Body of pancreas (tissue), 4 donors: ENCODE measurements around the gene LCE3E. TPM values are rescaled to one million over a fixed set of nuclear protein-coding genes. Genes with fewer than 3 reads are reported as not detected.

ENCODE experiments used
- ATAC-seq: fragments of 150-250 bp; one replicate; pipeline ENCODE4 v1.9.1; 2016
- DNase-seq, 4 donors: peaks; one replicate each; pipeline ENCODE4 v3.0.0-alpha.2; 2019
- H3K27ac ChIP-seq, 4 donors: fragments of 200-600 bp; sonication (generic); 1 replicate in 3 of 4; 2 replicates in 1 of 4; pipeline versions ENCODE4 v1.5.1 to v1.6.1; 2016 to 2019; ENCODE audit warnings: mild to moderate bottlenecking in 1 of 4, mixed read lengths in 1 of 4, moderate library complexity in 1 of 4
- H3K27me3 ChIP-seq, 2 donors: fragments of 200-600 bp; sonication (generic); one replicate each; pipeline ENCODE4 v1.6.0; 2016; ENCODE audit warnings: mild to moderate bottlenecking in 1 of 2
- H3K36me3 ChIP-seq, 2 donors: fragments of 200-600 bp; sonication (generic); replicated peaks in 1 of 2; 2 replicates each; pipeline ENCODE4 v1.5.1; 2016; ENCODE audit warnings: low read depth in 2 of 2; ENCODE audit not compliant: insufficient read depth in 1 of 2
- H3K4me1 ChIP-seq: fragments of 200-600 bp; sonication (generic); one replicate; pipeline ENCODE4 v1.6.0; 2016
- H3K4me3 ChIP-seq, 2 donors: fragments of 200-600 bp; sonication (generic); 1 replicate in 1 of 2; 2 replicates in 1 of 2; pipeline ENCODE4 v1.5.1; 2016 to 2019
- H3K9me3 ChIP-seq, 3 donors: fragments of 200-600 bp; sonication (generic); 1 replicate in 2 of 3; 2 replicates in 1 of 3; pipeline ENCODE4 v1.5.1; 2016
- CTCF ChIP-seq, 7 experiments: fragments of 450-650 bp in 4 of 7; fragments of 200-600 bp in 3 of 7; sonication (generic) in 3 of 7; IDR thresholded peaks; one replicate each; pipeline ENCODE4 v1.5.1; 2016 to 2019; ENCODE audit warnings: antibody characterized with exemption in 7 of 7
- POLR2A ChIP-seq, 3 donors: fragments of 450-650 bp; IDR thresholded peaks; one replicate each; pipeline ENCODE4 v1.6.1; 2016; ENCODE audit warnings: antibody characterized with exemption in 3 of 3, mild to moderate bottlenecking in 2 of 3
- WGBS, 2 donors: methylation state at CpG; one replicate each; pipeline ENCODE4 v1.1.5; 2017; 5-methylcytosine and 5-hydroxymethylcytosine counted together
- intact Hi-C: fragments of 100-400 bp; cut with DNase I; formaldehyde crosslinking; loops from one replicate; pipeline ENCODE4 v1.15.1; 2023
- total RNA-seq, 2 donors: library from RNA; depleted of rRNA; stranded (reverse); fragments of >200 nt; gene quantifications; one replicate each; pipeline ENCODE4 v1.1.0, GENCODE V29; 2016

Gene LCE3E
- total RNA-seq, 2 donors from 2014 or later = not detected

GRCh38 chr1:152537496-152537895, 29.1 kb downstream of the LCE3E start:
- 17 to 38% methylated on average over 4 of the region's 4 CpGs for WGBS, 2 donors
- TF ChIP-seq POLR2A (IDR thresholded peaks at IDR 0.05) (no peak), CTCF (IDR thresholded peaks at IDR 0.05) (no peak)
- H3K27me3 ChIP-seq = no peaks in the 10 kb centered on the region
- ATAC-seq (no peak), DNase-seq (no peak)
- no peak overlapping the region for H3K27ac ChIP-seq
- H3K4me1 ChIP-seq = no peaks in the 10 kb centered on the region
- no peaks in the 10 kb centered on the region for H3K9me3 ChIP-seq
- no peak overlapping the region for H3K4me3 ChIP-seq
- no peaks in the 10 kb centered on the region for H3K36me3 ChIP-seq
- intact Hi-C loops = no loop called here

GRCh38 chr1:152535774-152536173, 30.8 kb downstream of the LCE3E start:
- intact Hi-C loops = no loop called here
- 40 to 53% methylated on average over 3 of the region's 3 CpGs for WGBS, 2 donors

GRCh38 chr1:152533327-152533938, 33.1 kb downstream of the LCE3E start:
- no peak overlapping the region for H3K4me3 ChIP-seq
- no peaks in the 10 kb centered on the region for H3K36me3 ChIP-seq
- H3K27me3 ChIP-seq = no peaks in the 10 kb centered on the region
- TF ChIP-seq POLR2A (IDR thresholded peaks at IDR 0.05) = no peak
- TF ChIP-seq CTCF (IDR thresholded peaks at IDR 0.05) = peak in 6 of 7 experiments; percentile 32 to 46 (median 39)
- peak; percentile 16 to 35 (median 24) for DNase-seq
- WGBS, 2 donors = 14 to 18% methylated on average over 7 of the region's 7 CpGs
- H3K9me3 ChIP-seq = no peaks in the 10 kb centered on the region
- no peak for ATAC-seq
- intact Hi-C loops = no loop called here
- no peaks in the 10 kb centered on the region for H3K4me1 ChIP-seq
- no peak overlapping the region for H3K27ac ChIP-seq

More at GRCh38 chr1:152535774-152536173, 30.8 kb downstream of the LCE3E start:
- TF ChIP-seq POLR2A (IDR thresholded peaks at IDR 0.05) (no peak), CTCF (IDR thresholded peaks at IDR 0.05) (no peak)
- ATAC-seq (no peak), DNase-seq (no peak)
- Histone ChIP-seq H3K4me3 (no peak overlapping the region), H3K27ac (no peak overlapping the region), H3K27me3 (no peaks in the 10 kb centered on the region), H3K36me3 (no peaks in the 10 kb centered on the region), H3K4me1 (no peaks in the 10 kb centered on the region), H3K9me3 (no peaks in the 10 kb centered on the region)

GRCh38 chr1:152525080-152525641, 41.4 kb downstream of the LCE3E start:
- no peak for DNase-seq
- Histone ChIP-seq H3K27ac (no peak overlapping the region), H3K27me3 (no peaks in the 10 kb centered on the region), H3K36me3 (no peaks in the 10 kb centered on the region), H3K4me1 (no peaks in the 10 kb centered on the region), H3K9me3 (peaks cover 0 to 8% (median 0%) of the 10 kb centered on the region in 3 donors), H3K4me3 (no peak overlapping the region)
- intact Hi-C loops = no loop called here
- no peak for ATAC-seq
- 3 to 6% methylated on average over 1 of the region's 1 CpG for WGBS, 2 donors
- no peak for TF ChIP-seq CTCF (IDR thresholded peaks at IDR 0.05)
- no peak for TF ChIP-seq POLR2A (IDR thresholded peaks at IDR 0.05)
